GM19043 (cell line): ENCODE results near the gene INS.

Source experiments
- ATAC-seq: cut with Tn5 transposase; IDR thresholded peaks from one replicate; pipeline ENCODE4 v1.9.1; 2021; ENCODE audit warnings: low read depth; ENCODE audit not compliant: unreplicated experiment

Gene INS

GRCh38 chr11:2160736-2161259 lies at the start of gene INS:
Gene INS (minus strand): TSS chr11:2161209. CDS start chr11:2160971, 238 bp downstream.
- no peak for ATAC-seq

- no peak for ATAC-seq
Observed at GRCh38 chr11:2210366-2211112, 49.5 kb upstream of the INS start.

- no peak for ATAC-seq
Observed at GRCh38 chr11:2209900-2210321, 48.9 kb upstream of the INS start.

- no peak for ATAC-seq
Observed at GRCh38 chr11:2209370-2209801, 48.4 kb upstream of the INS start.

GRCh38 chr11:2208691-2209369 lies 47.8 kb upstream of the INS start:
- no peak for ATAC-seq

- ATAC-seq: no peak
Observed at GRCh38 chr11:2207773-2208621, 47.0 kb upstream of the INS start.

- no peak for ATAC-seq
Observed at GRCh38 chr11:2207212-2207611, 46.2 kb upstream of the INS start.

GRCh38 chr11:2205981-2206690 lies 45.1 kb upstream of the INS start:
- no peak for ATAC-seq

- no peak for ATAC-seq
Observed at GRCh38 chr11:2205214-2205720, 44.3 kb upstream of the INS start.

- ATAC-seq: no peak
Observed at GRCh38 chr11:2204361-2205213, 43.6 kb upstream of the INS start.

GRCh38 chr11:2203440-2204259 lies 42.6 kb upstream of the INS start:
- no peak for ATAC-seq

- no peak for ATAC-seq
Observed at GRCh38 chr11:2202900-2203439, 42.0 kb upstream of the INS start.

- ATAC-seq: no peak
Observed at GRCh38 chr11:2202071-2202899, 41.3 kb upstream of the INS start.

GRCh38 chr11:2201542-2201941 lies 40.5 kb upstream of the INS start:
- no peak for ATAC-seq

- no peak for ATAC-seq
Observed at GRCh38 chr11:2200957-2201519, 40.0 kb upstream of the INS start.

GRCh38 chr11:2200536-2200935 lies 39.5 kb upstream of the INS start:
- no peak for ATAC-seq
